ENCODE data around the gene RNF227.

Gene RNF227

GRCh38 chr17:7887482-7888183, 28.5 kb downstream of the RNF227 start:
- peak; percentile 98 for TF ChIP-seq GATA2 (IDR thresholded peaks at IDR 0.05; ENCODE audit: low read depth, low read length)
- TF ChIP-seq GATA3 (IDR thresholded peaks at IDR 0.05; ENCODE audit: low read depth, low read length): peak; percentile 77

GRCh38 chr17:7887038-7887481, 29.0 kb downstream of the RNF227 start:
- no peak for TF ChIP-seq GATA3 (IDR thresholded peaks at IDR 0.05; ENCODE audit: low read depth, low read length)
- TF ChIP-seq GATA2 (IDR thresholded peaks at IDR 0.05; ENCODE audit: low read depth, low read length): no peak

GRCh38 chr17:7886227-7887037, 29.7 kb downstream of the RNF227 start:
- TF ChIP-seq GATA3 (IDR thresholded peaks at IDR 0.05; ENCODE audit: low read depth, low read length) (no peak), GATA2 (IDR thresholded peaks at IDR 0.05; ENCODE audit: low read depth, low read length) (no peak)

GRCh38 chr17:7885367-7886226, 30.5 kb downstream of the RNF227 start:
- TF ChIP-seq GATA3 (IDR thresholded peaks at IDR 0.05; ENCODE audit: low read depth, low read length) (no peak), GATA2 (IDR thresholded peaks at IDR 0.05; ENCODE audit: low read depth, low read length) (no peak)

- TF ChIP-seq GATA2 (IDR thresholded peaks at IDR 0.05; ENCODE audit: low read depth, low read length) (no peak), GATA3 (IDR thresholded peaks at IDR 0.05; ENCODE audit: low read depth, low read length) (no peak)
These were observed 31.3 kb downstream of the RNF227 start for GRCh38 chr17:7884581-7885366.

- TF ChIP-seq GATA3 (IDR thresholded peaks at IDR 0.05; ENCODE audit: low read depth, low read length) (no peak), GATA2 (IDR thresholded peaks at IDR 0.05; ENCODE audit: low read depth, low read length) (no peak)
These were observed 32.2 kb downstream of the RNF227 start for GRCh38 chr17:7883781-7884386.

- TF ChIP-seq GATA3 (IDR thresholded peaks at IDR 0.05; ENCODE audit: low read depth, low read length): no peak
- no peak for TF ChIP-seq GATA2 (IDR thresholded peaks at IDR 0.05; ENCODE audit: low read depth, low read length)
These were observed 33.5 kb downstream of the RNF227 start for GRCh38 chr17:7882629-7883028.

- TF ChIP-seq GATA2 (IDR thresholded peaks at IDR 0.05; ENCODE audit: low read depth, low read length) (no peak), GATA3 (IDR thresholded peaks at IDR 0.05; ENCODE audit: low read depth, low read length) (no peak)
These were observed 34.0 kb downstream of the RNF227 start for GRCh38 chr17:7882068-7882467.

- TF ChIP-seq GATA3 (IDR thresholded peaks at IDR 0.05; ENCODE audit: low read depth, low read length) (no peak), GATA2 (IDR thresholded peaks at IDR 0.05; ENCODE audit: low read depth, low read length) (no peak)
These were observed 34.6 kb downstream of the RNF227 start for GRCh38 chr17:7881276-7882054.

- TF ChIP-seq GATA3 (IDR thresholded peaks at IDR 0.05; ENCODE audit: low read depth, low read length) (no peak), GATA2 (IDR thresholded peaks at IDR 0.05; ENCODE audit: low read depth, low read length) (no peak)
These were observed 35.8 kb downstream of the RNF227 start for GRCh38 chr17:7880076-7880868.

GRCh38 chr17:7878234-7878633, 37.9 kb downstream of the RNF227 start:
- TF ChIP-seq GATA3 (IDR thresholded peaks at IDR 0.05; ENCODE audit: low read depth, low read length) (no peak), GATA2 (IDR thresholded peaks at IDR 0.05; ENCODE audit: low read depth, low read length) (no peak)
